PC-3 (cell line): Measurements from ENCODE around the gene POLR1E. TPM values are rescaled to one million over a fixed set of nuclear protein-coding genes. Genes with fewer than 3 reads are reported as not detected.
A peak's percentile ranks its signal among the peaks of the same experiment; 100 is the strongest.

Source experiments
- ATAC-seq: fragments of 200-7000 bp; cut with Tn5 transposase; 2 replicates; pipeline ENCODE4 v1.9.1; 2020; ENCODE audit warnings: mild to moderate bottlenecking, moderate library complexity
- BruUV-seq: library from RNA; stranded (reverse); fragments of 400-500 nt; replicated peaks from 2 replicates; lab custom pipeline; 2021; lab: Mats Ljungman, UMichigan
- CTCF ChIA-PET: fragments of 300-600 bp; sonication (Branson Sonifier 250); formaldehyde crosslinking; loops from one replicate; lab custom pipeline; 2022; ENCODE audit warnings: antibody characterized with exemption; lab: Charles Lee
- POLR2A ChIA-PET: fragments of 300-600 bp; sonication (Branson Sonifier 250); formaldehyde crosslinking; loops from one replicate; lab custom pipeline; 2022; ENCODE audit warnings: antibody characterized with exemption; ENCODE audit not compliant: unreplicated experiment; lab: Charles Lee
- DNase-seq: peaks from one replicate; pipeline ENCODE4 v3.0.0-alpha.2; 2015
- H2AFZ ChIP-seq: fragments of 300-600 bp; sonication (generic); 2 replicates; pipeline ENCODE4 v1.6.0; 2016; ENCODE audit warnings: antibody characterized with exemption, low read length
- H3F3A ChIP-seq: fragments of 300-600 bp; sonication (generic); one replicate; pipeline ENCODE4 v1.6.0; 2017; ENCODE audit warnings: antibody characterized with exemption, low read length, control low read depth, mild to moderate bottlenecking; ENCODE audit not compliant: unreplicated experiment
- H3K27ac ChIP-seq: fragments of 300-600 bp; sonication (generic); 2 replicates; pipeline ENCODE4 v1.5.1; 2016; ENCODE audit warnings: mild to moderate bottlenecking, low read length
- H3K27me3 ChIP-seq: fragments of 300-600 bp; sonication (generic); 2 replicates; pipeline ENCODE4 v1.6.1; 2016; ENCODE audit warnings: low read length, mixed read lengths
- H3K36me3 ChIP-seq: fragments of 300-600 bp; sonication (generic); 2 replicates; pipeline ENCODE4 v1.6.1; 2016; ENCODE audit warnings: low read depth, mixed run types, low read length, mixed read lengths
- H3K4me1 ChIP-seq: fragments of 300-600 bp; sonication (generic); 2 replicates; pipeline ENCODE4 v1.5.1; 2016; ENCODE audit warnings: low read length; ENCODE audit not compliant: insufficient read depth
- H3K4me2 ChIP-seq: fragments of 300-600 bp; sonication (generic); 2 replicates; pipeline ENCODE4 v1.6.0; 2016; ENCODE audit warnings: low read length
- H3K4me3 ChIP-seq: fragments of 300-600 bp; sonication (generic); 2 replicates; pipeline ENCODE4 v1.5.1; 2016; ENCODE audit warnings: mild to moderate bottlenecking, low read length, mixed read lengths
- H3K79me2 ChIP-seq: fragments of 300-600 bp; sonication (generic); 2 replicates; pipeline ENCODE4 v1.6.1; 2017; ENCODE audit warnings: low read length, mixed read lengths
- H3K9ac ChIP-seq: fragments of 300-600 bp; sonication (generic); 2 replicates; pipeline ENCODE4 v1.6.0; 2016; ENCODE audit warnings: mild to moderate bottlenecking, low read length
- H3K9me2 ChIP-seq: fragments of 300-600 bp; sonication (generic); replicated peaks from 2 replicates; pipeline ENCODE4 v1.6.1; 2016; ENCODE audit warnings: mixed run types, low read length, mixed read lengths
- H3K9me3 ChIP-seq: fragments of 300-600 bp; sonication (generic); 2 replicates; pipeline ENCODE4 v1.6.1; 2016; ENCODE audit warnings: low read length, mixed read lengths
- H4K20me1 ChIP-seq: fragments of 300-600 bp; sonication (generic); 2 replicates; pipeline ENCODE4 v1.6.1; 2016; ENCODE audit warnings: low read length, mixed read lengths
- EZH2 ChIP-seq: fragments of 300-600 bp; sonication (generic); IDR thresholded peaks from one replicate; pipeline ENCODE4 v1.6.1; 2017; ENCODE audit warnings: antibody characterized with exemption, mild to moderate bottlenecking, low read length; ENCODE audit not compliant: unreplicated experiment
- EZH2phosphoT487 ChIP-seq: fragments of 300-600 bp; sonication (generic); IDR thresholded peaks from 2 replicates; pipeline ENCODE4 v1.6.1; 2018; ENCODE audit warnings: mild to moderate bottlenecking, antibody characterized with exemption, low read length, borderline replicate concordance
- intact Hi-C: fragments of 100-400 bp; cut with micrococcal nuclease; formaldehyde crosslinking; loops from 2 replicates; pipeline ENCODE4 v1.9.0; 2023
- total RNA-seq: library from RNA; depleted of rRNA; stranded (reverse); fragments of >200 nt; gene quantifications from 2 replicates; pipeline ENCODE4 v1.2.3, GENCODE V29; 2014
- TF ChIP-seq, protein P1 (sequence below): fragments of 300-600 bp; sonication (generic); conservative IDR thresholded peaks from 2 replicates; pipeline ENCODE4 v1.5.1; 2017; ENCODE audit warnings: antibody characterized with exemption, low read depth, mild to moderate bottlenecking, low read length

POLR1E gene
- total RNA-seq, 1 experiment from 2014 or later, result 37.2 TPM

DNA sequence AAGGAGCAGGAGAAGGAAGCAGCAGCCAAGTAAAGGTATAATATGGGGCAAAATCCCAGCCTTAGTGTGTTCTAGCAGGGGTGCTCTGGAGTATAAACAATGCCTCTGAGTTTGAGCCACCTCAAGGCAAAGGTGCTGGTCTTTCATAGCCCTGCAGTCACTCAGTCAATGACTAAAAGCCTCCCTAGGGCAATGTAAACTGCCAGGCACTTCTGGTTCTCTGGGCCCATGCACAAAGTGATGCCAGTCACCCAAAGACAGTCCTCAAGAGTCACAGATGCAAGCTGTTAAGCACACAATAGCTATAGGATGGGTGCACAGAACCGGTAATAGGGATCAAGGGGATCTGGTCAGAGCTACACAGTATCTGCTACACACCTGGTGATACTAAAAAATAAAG lies 33.1 kb upstream of the POLR1E start:
- no peak for TF ChIP-seq EZH2phosphoT487
- no peak for TF ChIP-seq EZH2
- TF ChIP-seq, protein P1, sequence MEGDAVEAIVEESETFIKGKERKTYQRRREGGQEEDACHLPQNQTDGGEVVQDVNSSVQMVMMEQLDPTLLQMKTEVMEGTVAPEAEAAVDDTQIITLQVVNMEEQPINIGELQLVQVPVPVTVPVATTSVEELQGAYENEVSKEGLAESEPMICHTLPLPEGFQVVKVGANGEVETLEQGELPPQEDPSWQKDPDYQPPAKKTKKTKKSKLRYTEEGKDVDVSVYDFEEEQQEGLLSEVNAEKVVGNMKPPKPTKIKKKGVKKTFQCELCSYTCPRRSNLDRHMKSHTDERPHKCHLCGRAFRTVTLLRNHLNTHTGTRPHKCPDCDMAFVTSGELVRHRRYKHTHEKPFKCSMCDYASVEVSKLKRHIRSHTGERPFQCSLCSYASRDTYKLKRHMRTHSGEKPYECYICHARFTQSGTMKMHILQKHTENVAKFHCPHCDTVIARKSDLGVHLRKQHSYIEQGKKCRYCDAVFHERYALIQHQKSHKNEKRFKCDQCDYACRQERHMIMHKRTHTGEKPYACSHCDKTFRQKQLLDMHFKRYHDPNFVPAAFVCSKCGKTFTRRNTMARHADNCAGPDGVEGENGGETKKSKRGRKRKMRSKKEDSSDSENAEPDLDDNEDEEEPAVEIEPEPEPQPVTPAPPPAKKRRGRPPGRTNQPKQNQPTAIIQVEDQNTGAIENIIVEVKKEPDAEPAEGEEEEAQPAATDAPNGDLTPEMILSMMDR, result no peak
- no TSS peak for BruUV-seq
- H3K27ac ChIP-seq, result no peak overlapping the region
- H3K9me3 ChIP-seq, result no peaks in the 10 kb centered on the region
- ChIA-PET CTCF (no interaction called here), POLR2A (no interaction called here)
- H3K79me2 ChIP-seq, result peaks cover 93% of the 10 kb centered on the region
- H3K36me3 ChIP-seq, result peaks cover 5% of the 10 kb centered on the region
- peaks cover 7% of the 10 kb centered on the region for H3F3A ChIP-seq
- H3K9ac ChIP-seq, result no peak overlapping the region
- intact Hi-C loops, result no loop called here
- H3K4me1 ChIP-seq, result peaks cover 61% of the 10 kb centered on the region
- ATAC-seq, result no peak
- H4K20me1 ChIP-seq, result peaks cover 16% of the 10 kb centered on the region
- no peak overlapping the region for H2AFZ ChIP-seq
- no peak overlapping the region for H3K4me2 ChIP-seq
- no peaks in the 10 kb centered on the region for H3K27me3 ChIP-seq
- H3K4me3 ChIP-seq, result no peak overlapping the region
- DNase-seq, result no peak
- no peaks in the 10 kb centered on the region for H3K9me2 ChIP-seq

DNA sequence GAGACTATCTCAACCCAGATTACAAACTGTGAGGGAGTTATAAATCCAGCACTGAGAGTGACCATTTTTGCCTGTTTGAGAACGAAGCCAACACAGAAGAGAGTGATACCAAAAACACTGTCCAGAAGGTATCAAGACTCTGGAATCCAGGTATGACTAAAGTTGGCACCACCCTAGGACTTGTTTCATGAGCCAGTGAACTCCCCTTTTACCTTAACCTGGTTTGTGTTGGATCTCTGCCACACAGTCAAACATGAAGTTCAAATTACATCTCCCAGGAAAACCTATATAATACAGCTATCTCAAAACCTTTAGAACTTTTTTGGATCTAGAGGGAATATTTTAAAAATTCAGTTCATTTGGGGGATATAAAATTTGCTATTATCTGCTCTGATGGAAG lies 31.9 kb upstream of the POLR1E start:
- POLR2A ChIA-PET, result no interaction called here
- intact Hi-C loops, result no loop called here
- H3K9ac ChIP-seq, result no peak overlapping the region
- no peaks in the 10 kb centered on the region for H3K9me3 ChIP-seq
- peaks cover 61% of the 10 kb centered on the region for H3K4me1 ChIP-seq
- H3K27ac ChIP-seq, result peak overlapping the region; percentile 73
- peak; percentile 66 for ATAC-seq
- no peaks in the 10 kb centered on the region for H3K9me2 ChIP-seq
- H3K79me2 ChIP-seq, result peaks cover 96% of the 10 kb centered on the region
- no peaks in the 10 kb centered on the region for H3K27me3 ChIP-seq
- no peak overlapping the region for H2AFZ ChIP-seq
- peaks cover 16% of the 10 kb centered on the region for H4K20me1 ChIP-seq
- H3K36me3 ChIP-seq, result no peaks in the 10 kb centered on the region; the same call in 1 of the 2 replicates
- peak; percentile 82 for DNase-seq
- H3F3A ChIP-seq, result peaks cover 7% of the 10 kb centered on the region
- TF ChIP-seq, protein P1, result no peak
- TF ChIP-seq EZH2 (no peak), EZH2phosphoT487 (no peak)
- H3K4me3 ChIP-seq, result peak overlapping the region; percentile 44; the same call in 1 of the 2 replicates
- CTCF ChIA-PET, result no interaction called here
- peak overlapping the region; percentile 74 for H3K4me2 ChIP-seq
- BruUV-seq, result no TSS peak

- DNase-seq, result peak; percentile 14
- peak; percentile 50 for ATAC-seq
- CTCF ChIA-PET, result no interaction called here
- Histone ChIP-seq H2AFZ (no peak overlapping the region), H3K79me2 (peaks cover 99% of the 10 kb centered on the region), H3K9me3 (no peaks in the 10 kb centered on the region), H3K4me3 (peak overlapping the region; percentile 44; the same call in 1 of the 2 replicates), H3F3A (peaks cover 7% of the 10 kb centered on the region), H3K27ac (peak overlapping the region; percentile 73), H3K9ac (no peak overlapping the region), H4K20me1 (peaks cover 16% of the 10 kb centered on the region), H3K36me3 (no peaks in the 10 kb centered on the region; the same call in 1 of the 2 replicates), H3K9me2 (no peaks in the 10 kb centered on the region), H3K4me1 (peaks cover 61% of the 10 kb centered on the region), H3K27me3 (no peaks in the 10 kb centered on the region), H3K4me2 (peak overlapping the region; percentile 74)
- intact Hi-C loops, result no loop called here
- TF ChIP-seq EZH2phosphoT487, result no peak
- TF ChIP-seq, protein P1, result no peak
- POLR2A ChIA-PET, result no interaction called here
- no TSS peak for BruUV-seq
Observed at GRCh38 chr9:37454238-37454637, 31.5 kb upstream of the POLR1E start.
